K562 (cell line): Measurements from ENCODE around the gene MTFR2. TPM values are rescaled to one million over a fixed set of nuclear protein-coding genes. Genes with fewer than 3 reads are reported as not detected.

Experiments
- C11orf30 ChIP-seq: fragments of 450-650 bp; IDR thresholded peaks from 2 replicates; pipeline ENCODE4 v1.6.1; 2016; ENCODE audit warnings: low read depth, mild to moderate bottlenecking
- CAMTA2 ChIP-seq: fragments of 250-450 bp; sonication (Bioruptor Pico); conservative IDR thresholded peaks from 2 replicates; pipeline ENCODE4 v1.5.1; 2022
- CBX3 ChIP-seq, 2 experiments: IDR thresholded peaks; 1 replicate in 1 of 2; 2 replicates in 1 of 2; pipeline ENCODE4 v1.6.1; 2012; ENCODE audit warnings: inconsistent platforms in 2 of 2, low read length in 2 of 2, borderline replicate concordance in 1 of 2, control low read depth in 1 of 2
- CHD4 ChIP-seq: fragments of 200-600 bp; sonication (generic); IDR thresholded peaks from 3 replicates; pipeline ENCODE4 v1.6.1; 2012; ENCODE audit warnings: low read depth, mild to moderate bottlenecking, mixed read lengths, low read length, inconsistent platforms; ENCODE audit not compliant: insufficient read depth, insufficient replicate concordance, poor library complexity, severe bottlenecking
- HNRNPH1 ChIP-seq: fragments of 200-400 bp; formaldehyde crosslinking; optimal IDR thresholded peaks from 2 replicates; pipeline ENCODE3; 2017; ENCODE audit warnings: low read depth, mild to moderate bottlenecking, low read length, moderate library complexity
- HNRNPUL1 ChIP-seq: fragments of 200-400 bp; formaldehyde crosslinking; IDR thresholded peaks from 2 replicates; pipeline ENCODE4 v1.6.1; 2017; ENCODE audit warnings: low read length
- LCOR ChIP-seq: sonication (generic); formaldehyde crosslinking; IDR thresholded peaks from 2 replicates; pipeline ENCODE4 v1.8.0; 2022; ENCODE audit warnings: mild to moderate bottlenecking, missing genetic modification reagents
- NCOR1 ChIP-seq: fragments of 450-650 bp; IDR thresholded peaks from 2 replicates; pipeline ENCODE4 v1.6.1; 2016; ENCODE audit warnings: mild to moderate bottlenecking, moderate library complexity
- NR1H2 ChIP-seq: sonication (generic); formaldehyde crosslinking; IDR thresholded peaks from 2 replicates; pipeline ENCODE4 v1.4.0; 2020; ENCODE audit warnings: mild to moderate bottlenecking, missing genetic modification reagents
- NR2F6 ChIP-seq: fragments of 450-650 bp; formaldehyde crosslinking; IDR thresholded peaks from 2 replicates; pipeline ENCODE4 v1.4.0; 2020; ENCODE audit warnings: mild to moderate bottlenecking
- PHB2 ChIP-seq: fragments of 450-650 bp; IDR thresholded peaks from 2 replicates; pipeline ENCODE4 v1.6.1; 2017; ENCODE audit warnings: low read depth
- PPARD ChIP-seq: fragments of 250-450 bp; sonication (Bioruptor Pico); IDR thresholded peaks from 2 replicates; pipeline ENCODE4 v1.8.0; 2022; ENCODE audit warnings: inconsistent platforms, mild to moderate bottlenecking, moderate library complexity
- RBM14 ChIP-seq: fragments of 200-400 bp; formaldehyde crosslinking; IDR thresholded peaks from 2 replicates; pipeline ENCODE4 v1.6.1; 2018; ENCODE audit warnings: low read depth, mild to moderate bottlenecking, low read length, moderate library complexity, borderline replicate concordance; ENCODE audit not compliant: insufficient read depth
- SOX6 ChIP-seq: fragments of 450-650 bp; IDR thresholded peaks from 2 replicates; pipeline ENCODE4 v1.6.1; 2014; ENCODE audit warnings: mild to moderate bottlenecking
- ZNF3 ChIP-seq: fragments of 250-450 bp; sonication (Bioruptor Pico); IDR thresholded peaks from 2 replicates; pipeline ENCODE4 v1.5.0; 2021; ENCODE audit warnings: mild to moderate bottlenecking, moderate library complexity
- ZNF717 ChIP-seq: fragments of 250-450 bp; sonication (Bioruptor Pico); IDR thresholded peaks from 2 replicates; pipeline ENCODE4 v1.5.0; 2021
- polyA plus RNA-seq, 8 experiments: library from polyadenylated mRNA; depleted of rRNA in 4 of 8; stranded (reverse) in 5 of 8; unstranded in 3 of 8; fragments of >200 nt; fragmentation: Nextera tagmentation in 2 of 8; fragmentation: Illumina TruSeq in 1 of 8; extraction: Ambion mirVana in 2 of 8; extraction: Trizol in 1 of 8; gene quantifications; 2 replicates each; pipeline versions ENCODE4 v1.2.1 to v1.2.3, GENCODE V29; 2011 to 2014; ENCODE audit warnings: inconsistent platforms in 1 of 8, missing spikeins in 1 of 8
- total RNA-seq, 7 experiments: library from RNA; depleted of rRNA in 6 of 7; stranded (reverse); fragments of >200 nt in 6 of 7; fragmentation: Illumina TruSeq in 2 of 7; extraction: Trizol in 2 of 7; gene quantifications; 2 replicates each; pipeline versions ENCODE4 v1.2.1 to v1.2.3, GENCODE V29; 2011 to 2021; ENCODE audit warnings: low replicate concordance in 1 of 7
- TF ChIP-seq, protein P1 (sequence below): fragments of 450-650 bp; IDR thresholded peaks from 2 replicates; pipeline ENCODE4 v1.7.0; 2016; ENCODE audit warnings: borderline replicate concordance
- TF ChIP-seq, protein P2 (sequence below): fragments of 450-650 bp; IDR thresholded peaks from 2 replicates; pipeline ENCODE4 v1.6.1; 2016; ENCODE audit warnings: missing biosample characterization, missing genetic modification characterization
- TF ChIP-seq, protein P3 (sequence below): sonication (generic); formaldehyde crosslinking; IDR thresholded peaks from 2 replicates; pipeline ENCODE4 v1.8.0; 2022; ENCODE audit warnings: mild to moderate bottlenecking, missing genetic modification reagents
- TF ChIP-seq, protein P4 (sequence below): fragments of 450-650 bp; conservative IDR thresholded peaks from 2 replicates; pipeline ENCODE4 v1.6.1; 2016; ENCODE audit warnings: missing genetic modification characterization, low read depth, mild to moderate bottlenecking, missing compliant biosample characterization, moderate library complexity
- TF ChIP-seq, protein P5 (sequence below): fragments of 250-450 bp; sonication (Bioruptor Pico); IDR thresholded peaks from 2 replicates; pipeline ENCODE4 v1.5.0; 2020; ENCODE audit warnings: mild to moderate bottlenecking, borderline replicate concordance

Gene MTFR2
- total and polyA plus RNA-seq, 9 of the 15 experiments (the other 6 are each of a cell fraction or from before 2014, with no cell fraction given), result 10.1 to 63.3 (median 45.9) TPM

DNA sequence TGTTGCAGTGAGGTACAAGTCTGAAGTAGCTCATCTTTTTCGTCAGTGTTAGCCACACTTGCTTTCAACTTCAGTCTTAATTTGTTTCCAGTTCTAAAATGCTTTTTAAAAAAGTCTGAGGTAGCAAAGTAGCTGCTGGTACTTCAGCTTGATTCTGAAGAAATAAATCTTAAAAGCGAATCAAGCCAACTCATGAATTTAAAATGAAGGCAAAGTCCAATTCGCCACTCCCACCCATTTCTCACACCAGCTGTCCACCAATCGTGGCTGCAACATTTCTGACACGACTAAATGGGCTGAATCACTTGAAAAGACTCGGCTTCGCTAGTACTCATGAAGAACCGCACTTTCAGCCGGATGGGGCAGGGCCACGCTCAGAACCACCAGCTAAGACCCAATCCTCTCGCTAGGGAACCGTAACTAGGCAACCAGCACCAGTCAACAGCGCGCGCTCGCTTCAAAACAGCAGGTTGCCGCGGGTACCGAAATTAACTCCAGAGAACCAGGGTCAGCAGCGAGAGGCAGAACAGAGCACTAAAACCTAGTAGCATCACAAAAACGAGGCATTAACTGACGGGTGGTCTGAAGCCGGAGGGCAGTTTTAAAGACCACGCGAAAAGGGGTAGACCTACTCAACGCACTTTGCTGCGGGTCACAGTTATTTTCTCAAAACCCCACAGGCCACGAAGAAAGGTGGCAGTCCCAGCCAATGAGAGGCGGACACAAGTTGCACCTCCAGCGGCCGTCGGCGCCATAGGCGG lies 38.6 kb upstream of the MTFR2 start (continued):
- TF ChIP-seq RBM14 (no peak), NR1H2 (CRISPR knock-in tag) (no peak), ZNF3 (CRISPR knock-in tag) (no peak), NR2F6 (CRISPR knock-in tag) (no peak), PHB2 (no peak), SOX6 (no peak), NCOR1 (no peak; the same call in 1 of the 2 replicates), LCOR (CRISPR knock-in tag) (no peak; the same call in 1 of the 2 replicates), CAMTA2 (no peak), HNRNPUL1 (no peak), HNRNPH1 (no peak), PPARD (CRISPR knock-in tag) (no peak), CBX3 (IDR thresholded peaks at IDR 0.05; ENCODE audit: borderline replicate concordance in 1 of 2, low read length in 2 of 2) (no peak), CHD4 (peak; percentile 15), ZNF717 (no peak), C11orf30 (no peak)
- TF ChIP-seq, protein P1, sequence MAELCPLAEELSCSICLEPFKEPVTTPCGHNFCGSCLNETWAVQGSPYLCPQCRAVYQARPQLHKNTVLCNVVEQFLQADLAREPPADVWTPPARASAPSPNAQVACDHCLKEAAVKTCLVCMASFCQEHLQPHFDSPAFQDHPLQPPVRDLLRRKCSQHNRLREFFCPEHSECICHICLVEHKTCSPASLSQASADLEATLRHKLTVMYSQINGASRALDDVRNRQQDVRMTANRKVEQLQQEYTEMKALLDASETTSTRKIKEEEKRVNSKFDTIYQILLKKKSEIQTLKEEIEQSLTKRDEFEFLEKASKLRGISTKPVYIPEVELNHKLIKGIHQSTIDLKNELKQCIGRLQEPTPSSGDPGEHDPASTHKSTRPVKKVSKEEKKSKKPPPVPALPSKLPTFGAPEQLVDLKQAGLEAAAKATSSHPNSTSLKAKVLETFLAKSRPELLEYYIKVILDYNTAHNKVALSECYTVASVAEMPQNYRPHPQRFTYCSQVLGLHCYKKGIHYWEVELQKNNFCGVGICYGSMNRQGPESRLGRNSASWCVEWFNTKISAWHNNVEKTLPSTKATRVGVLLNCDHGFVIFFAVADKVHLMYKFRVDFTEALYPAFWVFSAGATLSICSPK, result no peak
- TF ChIP-seq, protein P2, sequence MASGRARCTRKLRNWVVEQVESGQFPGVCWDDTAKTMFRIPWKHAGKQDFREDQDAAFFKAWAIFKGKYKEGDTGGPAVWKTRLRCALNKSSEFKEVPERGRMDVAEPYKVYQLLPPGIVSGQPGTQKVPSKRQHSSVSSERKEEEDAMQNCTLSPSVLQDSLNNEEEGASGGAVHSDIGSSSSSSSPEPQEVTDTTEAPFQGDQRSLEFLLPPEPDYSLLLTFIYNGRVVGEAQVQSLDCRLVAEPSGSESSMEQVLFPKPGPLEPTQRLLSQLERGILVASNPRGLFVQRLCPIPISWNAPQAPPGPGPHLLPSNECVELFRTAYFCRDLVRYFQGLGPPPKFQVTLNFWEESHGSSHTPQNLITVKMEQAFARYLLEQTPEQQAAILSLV (tag), result no peak
- TF ChIP-seq, protein P3, sequence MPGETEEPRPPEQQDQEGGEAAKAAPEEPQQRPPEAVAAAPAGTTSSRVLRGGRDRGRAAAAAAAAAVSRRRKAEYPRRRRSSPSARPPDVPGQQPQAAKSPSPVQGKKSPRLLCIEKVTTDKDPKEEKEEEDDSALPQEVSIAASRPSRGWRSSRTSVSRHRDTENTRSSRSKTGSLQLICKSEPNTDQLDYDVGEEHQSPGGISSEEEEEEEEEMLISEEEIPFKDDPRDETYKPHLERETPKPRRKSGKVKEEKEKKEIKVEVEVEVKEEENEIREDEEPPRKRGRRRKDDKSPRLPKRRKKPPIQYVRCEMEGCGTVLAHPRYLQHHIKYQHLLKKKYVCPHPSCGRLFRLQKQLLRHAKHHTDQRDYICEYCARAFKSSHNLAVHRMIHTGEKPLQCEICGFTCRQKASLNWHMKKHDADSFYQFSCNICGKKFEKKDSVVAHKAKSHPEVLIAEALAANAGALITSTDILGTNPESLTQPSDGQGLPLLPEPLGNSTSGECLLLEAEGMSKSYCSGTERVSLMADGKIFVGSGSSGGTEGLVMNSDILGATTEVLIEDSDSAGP (CRISPR knock-in tag), result no peak; the same call in 1 of the 2 replicates
- TF ChIP-seq, protein P4, sequence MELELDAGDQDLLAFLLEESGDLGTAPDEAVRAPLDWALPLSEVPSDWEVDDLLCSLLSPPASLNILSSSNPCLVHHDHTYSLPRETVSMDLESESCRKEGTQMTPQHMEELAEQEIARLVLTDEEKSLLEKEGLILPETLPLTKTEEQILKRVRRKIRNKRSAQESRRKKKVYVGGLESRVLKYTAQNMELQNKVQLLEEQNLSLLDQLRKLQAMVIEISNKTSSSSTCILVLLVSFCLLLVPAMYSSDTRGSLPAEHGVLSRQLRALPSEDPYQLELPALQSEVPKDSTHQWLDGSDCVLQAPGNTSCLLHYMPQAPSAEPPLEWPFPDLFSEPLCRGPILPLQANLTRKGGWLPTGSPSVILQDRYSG (tag), result no peak
- TF ChIP-seq, protein P5, sequence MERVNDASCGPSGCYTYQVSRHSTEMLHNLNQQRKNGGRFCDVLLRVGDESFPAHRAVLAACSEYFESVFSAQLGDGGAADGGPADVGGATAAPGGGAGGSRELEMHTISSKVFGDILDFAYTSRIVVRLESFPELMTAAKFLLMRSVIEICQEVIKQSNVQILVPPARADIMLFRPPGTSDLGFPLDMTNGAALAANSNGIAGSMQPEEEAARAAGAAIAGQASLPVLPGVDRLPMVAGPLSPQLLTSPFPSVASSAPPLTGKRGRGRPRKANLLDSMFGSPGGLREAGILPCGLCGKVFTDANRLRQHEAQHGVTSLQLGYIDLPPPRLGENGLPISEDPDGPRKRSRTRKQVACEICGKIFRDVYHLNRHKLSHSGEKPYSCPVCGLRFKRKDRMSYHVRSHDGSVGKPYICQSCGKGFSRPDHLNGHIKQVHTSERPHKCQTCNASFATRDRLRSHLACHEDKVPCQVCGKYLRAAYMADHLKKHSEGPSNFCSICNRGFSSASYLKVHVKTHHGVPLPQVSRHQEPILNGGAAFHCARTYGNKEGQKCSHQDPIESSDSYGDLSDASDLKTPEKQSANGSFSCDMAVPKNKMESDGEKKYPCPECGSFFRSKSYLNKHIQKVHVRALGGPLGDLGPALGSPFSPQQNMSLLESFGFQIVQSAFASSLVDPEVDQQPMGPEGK, result no peak
